Endothelial cell of umbilical vein (primary cell): ENCODE results near the gene SELENOF. TPM values are rescaled to one million over a fixed set of nuclear protein-coding genes. Genes with fewer than 3 reads are reported as not detected.

Source experiments
- BruUV-seq: library from RNA; stranded (reverse); fragments of 400-500 nt; replicated peaks from 2 replicates; lab custom pipeline; 2021; lab: Mats Ljungman, UMichigan
- CTCF ChIA-PET: fragments of 300-600, 350-600 bp; sonication (Branson Sonifier 250); formaldehyde crosslinking; loops from one replicate; lab custom pipeline; 2021; ENCODE audit warnings: antibody characterized with exemption, inconsistent platforms; lab: Charles Lee
- POLR2A ChIA-PET: fragments of 300-600, 350-600 bp; sonication (Branson Sonifier 250); formaldehyde crosslinking; loops from one replicate; lab custom pipeline; 2021; ENCODE audit warnings: antibody characterized with exemption, inconsistent platforms; lab: Charles Lee
- DNase-seq: peaks from one replicate; pipeline ENCODE4 v3.0.0-alpha.2; 2011; ENCODE audit warnings: low read depth, low spot score
- FAIRE-seq: peaks from 2 replicates; lab custom pipeline; 2011; peaks lifted over from hg19 to GRCh38; lab: Jason Lieb, UNC
- H2AFZ ChIP-seq: 2 replicates; pipeline ENCODE4 v1.6.0; 2012; ENCODE audit warnings: low read depth, low read length, control low read depth, inconsistent platforms
- H3K27ac ChIP-seq: 2 replicates; pipeline ENCODE4 v1.5.1; 2011; ENCODE audit warnings: low read depth, mild to moderate bottlenecking, control low read depth, low read length, moderate library complexity; ENCODE audit not compliant: insufficient read depth
- H3K27me3 ChIP-seq, 2 experiments: 2 replicates each; pipeline versions ENCODE4 v1.6.0 to v1.6.1; 2011; ENCODE audit warnings: low read length in 2 of 2, mixed read lengths in 1 of 2; ENCODE audit not compliant: control insufficient read depth in 2 of 2, insufficient read depth in 2 of 2
- H3K36me3 ChIP-seq, 2 experiments: 2 replicates in 1 of 2; 3 replicates in 1 of 2; pipeline ENCODE4 v1.5.1; 2011; ENCODE audit warnings: low read length in 2 of 2, mild to moderate bottlenecking in 1 of 2, moderate library complexity in 1 of 2; ENCODE audit not compliant: control insufficient read depth in 2 of 2, insufficient read depth in 2 of 2; ENCODE audit errors: extremely low read depth in 1 of 2
- H3K4me1 ChIP-seq: 3 replicates; pipeline ENCODE4 v1.5.1; 2011; ENCODE audit warnings: mild to moderate bottlenecking, low read length; ENCODE audit not compliant: control insufficient read depth, insufficient read depth; ENCODE audit errors: extremely low read depth
- H3K4me2 ChIP-seq: 2 replicates; pipeline ENCODE4 v1.6.1; 2011; ENCODE audit warnings: low read length, control low read depth, mixed read lengths; ENCODE audit not compliant: insufficient read depth
- H3K4me3 ChIP-seq, 3 experiments: fragments of 200-600 bp in 1 of 3; sonication (generic), shearing (Covaris generic) in 1 of 3; replicated peaks in 1 of 3; 2 replicates each; pipeline ENCODE4 v1.5.1; 2011 to 2016; ENCODE audit warnings: control low read depth in 3 of 3, low read length in 3 of 3, mild to moderate bottlenecking in 2 of 3, inconsistent platforms in 1 of 3, low read depth in 1 of 3, moderate library complexity in 1 of 3; ENCODE audit not compliant: insufficient read depth in 1 of 3
- H3K79me2 ChIP-seq: 2 replicates; pipeline ENCODE4 v1.6.0; 2012; ENCODE audit warnings: low read length, inconsistent platforms; ENCODE audit not compliant: control insufficient read depth, insufficient read depth
- H3K9ac ChIP-seq: replicated peaks from 2 replicates; pipeline ENCODE3; 2011; ENCODE audit warnings: low read length, control low read depth; ENCODE audit not compliant: insufficient read depth; ENCODE audit errors: extremely low read depth
- H3K9me1 ChIP-seq: replicated peaks from 3 replicates; pipeline ENCODE4 v1.6.0; 2011; ENCODE audit warnings: mild to moderate bottlenecking, low read length; ENCODE audit not compliant: control insufficient read depth, insufficient read depth; ENCODE audit errors: extremely low read depth
- H3K9me3 ChIP-seq: replicated peaks from 2 replicates; pipeline ENCODE4 v1.5.1; 2012; ENCODE audit warnings: low read length, inconsistent platforms; ENCODE audit not compliant: control insufficient read depth, insufficient read depth
- H4K20me1 ChIP-seq: replicated peaks from 2 replicates; pipeline ENCODE3; 2011; ENCODE audit warnings: mild to moderate bottlenecking, low read length; ENCODE audit not compliant: control insufficient read depth, insufficient read depth; ENCODE audit errors: extremely low read depth
- EZH2 ChIP-seq: IDR thresholded peaks from 2 replicates; pipeline ENCODE4 v1.6.1; 2012; ENCODE audit warnings: borderline replicate concordance, low read depth, mild to moderate bottlenecking, moderate library complexity, low read length, inconsistent platforms; ENCODE audit not compliant: severe bottlenecking
- FOS ChIP-seq: IDR thresholded peaks from 2 replicates; pipeline ENCODE4 v1.6.1; 2011; ENCODE audit warnings: mild to moderate bottlenecking, low read length, moderate library complexity, borderline replicate concordance; ENCODE audit not compliant: insufficient read depth
- GATA2 ChIP-seq: IDR thresholded peaks from 2 replicates; pipeline ENCODE4 v1.7.0; 2011; ENCODE audit warnings: low read depth, mild to moderate bottlenecking, moderate library complexity, mixed read lengths, low read length; ENCODE audit not compliant: insufficient read length, insufficient read depth
- JUN ChIP-seq: IDR thresholded peaks from 2 replicates; pipeline ENCODE4 v1.6.1; 2011; ENCODE audit warnings: borderline replicate concordance, low read depth; ENCODE audit not compliant: insufficient read length, insufficient read depth
- MYC ChIP-seq: IDR thresholded peaks from one replicate; pipeline ENCODE4 v1.6.1; 2011; ENCODE audit warnings: mild to moderate bottlenecking, low read depth, low read length
- POLR2A ChIP-seq: IDR thresholded peaks from 2 replicates; pipeline ENCODE4 v1.6.1; 2012; ENCODE audit warnings: low read depth, mild to moderate bottlenecking, control low read depth, low read length
- POLR2AphosphoS5 ChIP-seq: IDR thresholded peaks from 2 replicates; pipeline ENCODE4 v1.6.1; 2012; ENCODE audit warnings: low read depth, mild to moderate bottlenecking, control low read depth, low read length, moderate library complexity; ENCODE audit not compliant: insufficient read depth
- dilution Hi-C: fragments of 300-500 bp; cut with MboI; formaldehyde crosslinking; loops from one replicate; pipeline ENCODE4 v1.15.0; 2019; ENCODE audit warnings: low sequenced_read_pairs; ENCODE audit not compliant: extremely low pct_ligation_motif_present
- intact Hi-C: fragments of 100-400 bp; cut with micrococcal nuclease; formaldehyde crosslinking; loops from one replicate; pipeline ENCODE4 v1.10.0; 2022
- polyA plus RNA-seq, 4 experiments: library from polyadenylated mRNA; depleted of rRNA in 3 of 4; stranded (reverse) in 3 of 4; unstranded in 1 of 4; fragments of >200 nt; gene quantifications; 2 replicates each; pipeline versions ENCODE4 v1.2.1 to v1.2.3, GENCODE V29; 2011 to 2012; ENCODE audit warnings: missing spikeins in 1 of 4
- total RNA-seq: library from RNA; stranded (reverse); gene quantifications from 2 replicates; pipeline ENCODE4 v1.2.3, GENCODE V29; 2021
- TF ChIP-seq, protein P1 (sequence below), 2 donors: IDR thresholded peaks; 1 replicate in 1 of 2; 2 replicates in 1 of 2; pipeline ENCODE4 v1.5.1; 2011; ENCODE audit warnings: low read length in 2 of 2, mild to moderate bottlenecking in 2 of 2, moderate library complexity in 2 of 2, control low read depth in 1 of 2, inconsistent platforms in 1 of 2, low read depth in 1 of 2; ENCODE audit not compliant: insufficient read depth in 1 of 2; ENCODE audit errors: extremely low read depth in 1 of 2
- TF ChIP-seq, protein P2 (sequence below): IDR thresholded peaks from 2 replicates; pipeline ENCODE4 v1.6.1; 2011; ENCODE audit not compliant: insufficient read depth, insufficient read length

The SELENOF gene
- total and polyA plus RNA-seq, 2 donors (not counting 3 experiments of a cell fraction or from before 2014, with no cell fraction given) = 102 to 202 TPM

DNA sequence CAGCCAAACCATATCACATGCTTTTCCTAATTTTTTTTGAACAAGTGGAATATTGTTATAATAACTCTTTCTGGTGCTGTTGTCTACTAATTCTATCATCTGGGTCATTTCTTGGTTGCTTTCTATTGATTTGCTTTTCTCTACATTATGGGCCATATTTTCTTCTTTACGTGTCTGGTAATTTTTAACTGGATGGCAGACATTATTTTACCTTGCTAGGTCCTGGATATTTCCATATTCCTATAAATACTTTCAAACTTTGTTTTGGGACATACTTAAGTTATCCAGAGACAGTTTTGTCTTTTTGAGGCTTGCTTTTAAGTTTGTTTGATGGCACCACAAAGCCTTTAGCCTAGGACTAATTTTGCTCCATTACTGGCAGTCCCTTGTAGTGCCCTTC is 11.8 kb upstream of the SELENOF start:
- Histone ChIP-seq H3K4me3 (no peak overlapping the region), H3K9me1 (no peaks in the 10 kb centered on the region), H3K4me1 (no peaks in the 10 kb centered on the region), H3K9me3 (no peaks in the 10 kb centered on the region), H3K27me3 (no peaks in the 10 kb centered on the region), H3K9ac (no peak overlapping the region), H3K36me3 (no peaks in the 10 kb centered on the region), H3K79me2 (peaks cover 34% of the 10 kb centered on the region), H3K27ac (no peak overlapping the region), H2AFZ (no peak overlapping the region), H4K20me1 (no peaks in the 10 kb centered on the region), H3K4me2 (no peak overlapping the region)
- ChIA-PET POLR2A (no interaction called here), CTCF (no interaction called here)
- FAIRE-seq (no peak), DNase-seq (no peak)
- BruUV-seq = no TSS peak
- no peak for TF ChIP-seq JUN
- TF ChIP-seq EZH2 = no peak
- TF ChIP-seq FOS = no peak
- no peak for TF ChIP-seq GATA2
- TF ChIP-seq, protein P1, sequence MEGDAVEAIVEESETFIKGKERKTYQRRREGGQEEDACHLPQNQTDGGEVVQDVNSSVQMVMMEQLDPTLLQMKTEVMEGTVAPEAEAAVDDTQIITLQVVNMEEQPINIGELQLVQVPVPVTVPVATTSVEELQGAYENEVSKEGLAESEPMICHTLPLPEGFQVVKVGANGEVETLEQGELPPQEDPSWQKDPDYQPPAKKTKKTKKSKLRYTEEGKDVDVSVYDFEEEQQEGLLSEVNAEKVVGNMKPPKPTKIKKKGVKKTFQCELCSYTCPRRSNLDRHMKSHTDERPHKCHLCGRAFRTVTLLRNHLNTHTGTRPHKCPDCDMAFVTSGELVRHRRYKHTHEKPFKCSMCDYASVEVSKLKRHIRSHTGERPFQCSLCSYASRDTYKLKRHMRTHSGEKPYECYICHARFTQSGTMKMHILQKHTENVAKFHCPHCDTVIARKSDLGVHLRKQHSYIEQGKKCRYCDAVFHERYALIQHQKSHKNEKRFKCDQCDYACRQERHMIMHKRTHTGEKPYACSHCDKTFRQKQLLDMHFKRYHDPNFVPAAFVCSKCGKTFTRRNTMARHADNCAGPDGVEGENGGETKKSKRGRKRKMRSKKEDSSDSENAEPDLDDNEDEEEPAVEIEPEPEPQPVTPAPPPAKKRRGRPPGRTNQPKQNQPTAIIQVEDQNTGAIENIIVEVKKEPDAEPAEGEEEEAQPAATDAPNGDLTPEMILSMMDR (IDR thresholded peaks at IDR 0.05; ENCODE audit: extremely low read depth in 1 of 2, insufficient read depth in 1 of 2, low read depth in 1 of 2, low read length in 2 of 2) = no peak
- no peak for TF ChIP-seq POLR2AphosphoS5
- TF ChIP-seq MYC = no peak
- TF ChIP-seq, protein P2, sequence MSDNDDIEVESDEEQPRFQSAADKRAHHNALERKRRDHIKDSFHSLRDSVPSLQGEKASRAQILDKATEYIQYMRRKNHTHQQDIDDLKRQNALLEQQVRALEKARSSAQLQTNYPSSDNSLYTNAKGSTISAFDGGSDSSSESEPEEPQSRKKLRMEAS = no peak
- TF ChIP-seq POLR2A = no peak
- intact Hi-C loops = no loop called here
- dilution Hi-C loops = no loop called here
